ENCODE data around the gene ACTRT2. TPM values are rescaled to one million over a fixed set of nuclear protein-coding genes. Genes with fewer than 3 reads are reported as not detected.

The ACTRT2 gene
- total RNA-seq, 1 experiment from 2014 or later, result not detected

DNA sequence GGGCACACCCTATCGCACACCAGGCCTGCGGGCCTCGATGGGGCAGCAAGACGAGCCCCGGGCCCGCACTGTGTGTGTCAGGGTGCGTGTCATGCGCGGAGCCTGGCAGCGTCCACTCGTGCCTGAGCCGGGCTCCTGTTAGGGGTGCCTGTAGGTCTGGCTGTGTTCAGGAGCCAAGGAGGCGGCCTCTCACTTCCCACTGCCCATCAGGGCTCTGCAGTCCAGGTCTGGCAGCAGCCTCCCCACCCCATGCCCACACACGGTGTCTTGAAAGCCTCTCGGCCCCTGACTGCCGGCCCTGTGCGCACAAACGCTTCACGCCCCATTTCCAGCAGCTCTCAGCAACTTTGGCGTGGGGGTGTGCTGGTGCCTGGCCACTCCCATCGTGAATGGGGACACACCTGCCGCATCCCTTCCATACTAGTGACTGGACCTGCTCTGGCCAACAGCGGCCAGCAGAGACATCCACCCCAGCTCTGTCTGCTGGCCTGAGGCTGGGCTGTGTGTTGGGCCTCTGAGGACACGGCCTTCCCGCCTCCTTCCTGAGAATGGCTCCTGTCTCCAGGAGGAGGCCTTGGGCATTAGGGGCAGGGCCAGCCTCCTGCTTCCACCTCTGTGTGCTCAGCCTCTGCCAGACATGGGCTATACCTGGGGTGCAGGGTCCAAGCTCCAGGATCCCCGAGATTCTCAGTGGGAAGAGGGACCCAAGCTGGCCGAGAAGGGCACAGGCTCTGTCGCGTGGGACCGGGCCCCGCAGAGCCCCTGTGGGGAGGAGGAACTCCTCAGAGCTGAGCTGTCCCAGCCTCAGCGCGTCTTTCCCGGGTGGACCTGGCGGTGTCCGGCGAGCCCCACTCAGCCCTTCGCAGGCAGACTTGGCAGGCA, 41.8 kb upstream of the ACTRT2 start:
- H3K27ac Mint-ChIP-seq, result no peak overlapping the region
- H3K4me3 Mint-ChIP-seq, result no peak overlapping the region
- WGBS (ENCODE audit: extremely low coverage, insufficient read length, low lambda C conversion rate), result no CpG with 5 or more reads among the region's 38 CpGs

More for the DNA sequence above, 41.8 kb upstream of the ACTRT2 start:
- Histone ChIP-seq H3K9me3 (ENCODE audit: control insufficient read depth, low read depth, low read length) (peaks cover 70% of the 10 kb centered on the region), H4K8ac (replicated peaks; ENCODE audit: insufficient read length, low read depth, low read length) (no peak overlapping the region), H2AFZ (ENCODE audit: low read length) (no peak overlapping the region), H2BK120ac (ENCODE audit: low read depth, low read length, poor library complexity, severe bottlenecking) (no peak overlapping the region), H3K4me2 (ENCODE audit: insufficient read depth, insufficient read length, low read length) (no peak overlapping the region), H3T11ph (ENCODE audit: low read length) (no peak overlapping the region), H3K4me1 (ENCODE audit: insufficient read depth, low read length) (no peaks in the 10 kb centered on the region), H3K23ac (ENCODE audit: insufficient read length, low read depth, low read length) (no peak overlapping the region), H3K56ac (ENCODE audit: insufficient read length, low read depth, low read length) (no peak overlapping the region), H4K5ac (ENCODE audit: insufficient read length, low read depth, low read length) (no peak overlapping the region), H4K91ac (ENCODE audit: insufficient read length, low read depth, low read length) (no peak overlapping the region), H3K4ac (ENCODE audit: low read depth, low read length) (no peak overlapping the region), H2BK20ac (ENCODE audit: low read depth, low read length, poor library complexity, severe bottlenecking) (no peak overlapping the region), H3K27me3 (ENCODE audit: insufficient read depth, low read length) (no peaks in the 10 kb centered on the region), H3K23me2 (ENCODE audit: insufficient read length, low read depth, low read length, poor library complexity, severe bottlenecking) (no peaks in the 10 kb centered on the region), H3K9ac (ENCODE audit: extremely low read depth, insufficient read length, low read length) (no peak overlapping the region), H2AK5ac (ENCODE audit: insufficient read length, low read length) (no peak overlapping the region), H3K79me2 (ENCODE audit: insufficient read depth, low read length) (no peaks in the 10 kb centered on the region), H2BK15ac (ENCODE audit: low read depth, low read length) (no peak overlapping the region), H2BK5ac (ENCODE audit: insufficient read length, low read length) (no peak overlapping the region), H3K27ac (ENCODE audit: insufficient read length, low read depth, low read length) (no peak overlapping the region), H2BK12ac (ENCODE audit: insufficient read length, low read depth, low read length) (no peak overlapping the region), H3K79me1 (ENCODE audit: insufficient read depth, low read depth, low read length, poor library complexity, severe bottlenecking) (no peaks in the 10 kb centered on the region), H3K14ac (ENCODE audit: insufficient read depth, low read length) (no peak overlapping the region), H3K18ac (ENCODE audit: insufficient read length, low read depth, low read length) (no peak overlapping the region), H4K20me1 (ENCODE audit: control insufficient read depth, insufficient read depth, insufficient read length) (no peaks in the 10 kb centered on the region)
- Mint-ChIP-seq H3K36me3 (ENCODE audit: insufficient read depth in 1 of 3, low read depth in 3 of 3) (peaks cover 0 to 14% (median 0%) of the 10 kb centered on the region in 3 experiments; a peak in 2 of 7 replicates), H3K9me3 (peaks cover 0 to 60% of the 10 kb centered on the region in 2 experiments; a peak in 2 of 5 replicates), H3K27me3 (ENCODE audit: low read depth) (peaks cover 5% of the 10 kb centered on the region), H3K4me1 (peaks cover 0 to 5% of the 10 kb centered on the region in 2 experiments; a peak in 1 of 4 replicates)
- TF ChIP-seq, protein P1, sequence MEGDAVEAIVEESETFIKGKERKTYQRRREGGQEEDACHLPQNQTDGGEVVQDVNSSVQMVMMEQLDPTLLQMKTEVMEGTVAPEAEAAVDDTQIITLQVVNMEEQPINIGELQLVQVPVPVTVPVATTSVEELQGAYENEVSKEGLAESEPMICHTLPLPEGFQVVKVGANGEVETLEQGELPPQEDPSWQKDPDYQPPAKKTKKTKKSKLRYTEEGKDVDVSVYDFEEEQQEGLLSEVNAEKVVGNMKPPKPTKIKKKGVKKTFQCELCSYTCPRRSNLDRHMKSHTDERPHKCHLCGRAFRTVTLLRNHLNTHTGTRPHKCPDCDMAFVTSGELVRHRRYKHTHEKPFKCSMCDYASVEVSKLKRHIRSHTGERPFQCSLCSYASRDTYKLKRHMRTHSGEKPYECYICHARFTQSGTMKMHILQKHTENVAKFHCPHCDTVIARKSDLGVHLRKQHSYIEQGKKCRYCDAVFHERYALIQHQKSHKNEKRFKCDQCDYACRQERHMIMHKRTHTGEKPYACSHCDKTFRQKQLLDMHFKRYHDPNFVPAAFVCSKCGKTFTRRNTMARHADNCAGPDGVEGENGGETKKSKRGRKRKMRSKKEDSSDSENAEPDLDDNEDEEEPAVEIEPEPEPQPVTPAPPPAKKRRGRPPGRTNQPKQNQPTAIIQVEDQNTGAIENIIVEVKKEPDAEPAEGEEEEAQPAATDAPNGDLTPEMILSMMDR (conservative IDR thresholded peaks at IDR 0.05), result no peak
- no peak for DNase-seq
